ENCODE measurements around the gene POGLUT3. TPM values are rescaled to one million over a fixed set of nuclear protein-coding genes. Genes with fewer than 3 reads are reported as not detected.
A peak's percentile ranks its signal among the peaks of the same experiment; 100 is the strongest.

The POGLUT3 gene
- total and polyA plus RNA-seq, 9 of the 15 experiments (the other 6 are each of a cell fraction or from before 2014, with no cell fraction given) = 4.6 to 29.7 (median 17.8) TPM

DNA sequence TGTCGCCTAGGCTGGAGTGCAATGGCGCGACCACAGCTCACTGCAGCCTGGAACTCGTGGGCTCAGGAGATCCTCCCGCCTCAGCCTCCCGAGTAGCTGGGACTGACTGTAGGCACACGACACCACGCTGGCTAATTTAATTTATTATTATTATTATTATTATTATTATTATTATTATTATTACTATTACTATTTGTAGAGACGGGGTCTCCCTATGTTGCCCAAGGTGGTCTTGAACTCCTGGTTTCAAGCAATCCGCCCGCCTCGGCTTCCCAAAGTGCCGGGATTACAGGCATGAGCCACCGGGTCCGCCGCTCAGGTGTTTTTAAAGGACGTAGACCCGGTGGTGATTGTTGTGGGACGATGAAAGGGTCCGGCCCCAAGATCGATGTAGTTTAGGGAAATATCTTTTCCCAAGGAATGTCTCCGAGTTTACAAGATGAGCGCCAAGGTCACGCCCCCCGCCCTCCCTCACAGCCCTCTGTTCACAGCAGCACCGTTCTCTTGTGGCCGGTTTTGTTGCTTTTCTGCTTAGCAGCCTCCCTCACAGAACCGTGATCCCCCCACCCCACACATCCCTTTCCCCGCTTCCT lies 728 bp upstream of the POGLUT3 start:
- H3K27ac ChIP-seq (ENCODE audit: extremely low read depth, low read depth, low read length) = peak overlapping the region; percentile 97
- H3K9me3 ChIP-seq (replicated peaks; ENCODE audit: control insufficient read depth, insufficient read depth, low read depth, low read length) = no peaks in the 10 kb centered on the region
- in situ Hi-C loops (cut with MboI) (no loop called here), intact Hi-C loops (cut with micrococcal nuclease) (loop anchor here (5.0 to 10.0 kb wide), 4 partner anchors 53 to 374 kb away; partner anchors contain the start of genes ACAT1 and EXPH5)
- no peak overlapping the region for H3K4me3 ChIP-seq
- peak overlapping the region; percentile 88 for H2AFZ ChIP-seq (ENCODE audit: low read depth, low read length)
- H3K79me2 ChIP-seq (ENCODE audit: control insufficient read depth, insufficient read depth, low read length) = peaks cover 32% of the 10 kb centered on the region
- CTCF ChIA-PET (ENCODE audit: low intra/inter-chr PET ratio) = no interaction called here
- H3K4me1 ChIP-seq (replicated peaks in 1 of 2; ENCODE audit: control insufficient read depth in 2 of 2, insufficient read depth in 2 of 2, low read length in 2 of 2) = peaks cover 17 to 37% of the 10 kb centered on the region in 2 experiments
- H3K9ac ChIP-seq (ENCODE audit: insufficient read depth in 1 of 2, low read depth in 2 of 2, low read length in 2 of 2) = peak overlapping the region; percentile 88 to 98
- H3K36me3 ChIP-seq (ENCODE audit: control insufficient read depth, insufficient read depth, low read length) = peaks cover 2% of the 10 kb centered on the region; the same call in 1 of the 3 replicates
- TF ChIP-seq HDAC1 (IDR thresholded peaks at IDR 0.05) = 0 out of 4 replicates have a peak, but pooled peaks of 1 of the 2 experiments have one; percentile 5
- no peak for TF ChIP-seq MEF2A (IDR thresholded peaks at IDR 0.05; ENCODE audit: control insufficient read depth, low read depth, low read length)
- H4K20me1 ChIP-seq (replicated peaks; ENCODE audit: control insufficient read depth, insufficient read depth, low read length) = no peaks in the 10 kb centered on the region
- no peak for FAIRE-seq
- peak in 1 of 4 experiments; percentile 14 for DNase-seq (ENCODE audit: extremely low read depth in 1 of 4, low spot score in 3 of 4)
- H3K27me3 ChIP-seq (ENCODE audit: control insufficient read depth in 2 of 2, insufficient read depth in 2 of 2, low read length in 2 of 2) = no peaks in the 10 kb centered on the region
- H3K9me1 ChIP-seq (ENCODE audit: control insufficient read depth, insufficient read depth, low read length) = no peaks in the 10 kb centered on the region
- POLR2A ChIA-PET = interaction anchor here (0.9 to 1.5 kb wide), 2 partner anchors 8 to 27 kb away, joined by 4 read pairs; no protein-coding TSS in a partner anchor
- H3K4me2 ChIP-seq (ENCODE audit: insufficient read depth, low read length) = peak overlapping the region; percentile 88
- WGBS (ENCODE audit: insufficient coverage, low coverage, missing lambda C conversion rate) = 82% methylated on average over 25 of the region's 29 CpGs
- no TSS peak for BruUV-seq (replicated peaks)
- ATAC-seq = no peak

DNA sequence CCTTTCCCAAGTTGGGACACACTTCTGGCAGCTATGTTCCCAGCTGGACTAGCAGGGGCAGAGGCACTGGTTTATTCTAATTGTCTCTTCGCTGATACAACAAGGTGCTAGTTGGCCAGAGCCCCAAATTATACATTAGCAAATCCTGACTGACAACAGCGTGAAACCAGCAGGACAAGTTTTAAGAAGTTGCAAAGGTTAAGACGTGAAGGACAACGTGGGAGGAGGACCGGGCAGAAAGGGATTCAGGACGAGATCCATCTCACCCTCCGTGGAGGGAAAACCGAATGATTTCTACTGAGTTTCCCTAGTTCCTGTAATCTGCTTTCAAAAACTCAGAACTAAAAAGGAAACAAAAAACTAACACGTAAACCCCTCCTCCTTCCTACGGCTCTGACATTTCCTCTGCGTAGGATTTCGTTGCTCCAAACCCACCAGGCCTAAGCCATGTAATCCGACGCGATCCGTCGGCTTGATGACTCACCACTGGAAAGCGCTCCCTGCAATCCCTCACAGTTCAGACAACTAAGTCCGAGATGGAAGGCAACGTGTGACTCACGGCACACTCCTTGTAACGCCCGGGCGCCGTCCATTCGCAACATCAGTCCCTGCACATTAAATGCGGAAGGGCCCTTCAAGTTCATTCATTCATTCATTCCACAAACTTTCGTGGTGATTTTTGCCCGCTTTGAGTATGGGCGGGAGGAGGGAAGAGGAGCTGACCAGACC lies 703 bp downstream of the POGLUT3 start:
- Histone ChIP-seq H3K9me3 (replicated peaks; ENCODE audit: control insufficient read depth, insufficient read depth, low read depth, low read length) (no peaks in the 10 kb centered on the region), H4K20me1 (replicated peaks; ENCODE audit: control insufficient read depth, insufficient read depth, low read length) (no peaks in the 10 kb centered on the region), H3K4me2 (ENCODE audit: insufficient read depth, low read length) (peak overlapping the region; percentile 88), H3K27me3 (ENCODE audit: control insufficient read depth in 2 of 2, insufficient read depth in 2 of 2, low read length in 2 of 2) (no peaks in the 10 kb centered on the region), H3K36me3 (ENCODE audit: control insufficient read depth, insufficient read depth, low read length) (peaks cover 2% of the 10 kb centered on the region; the same call in 1 of the 3 replicates), H3K79me2 (ENCODE audit: control insufficient read depth, insufficient read depth, low read length) (peaks cover 37% of the 10 kb centered on the region), H2AFZ (ENCODE audit: low read depth, low read length) (peak overlapping the region; percentile 88), H3K4me1 (replicated peaks in 1 of 2; ENCODE audit: control insufficient read depth in 2 of 2, insufficient read depth in 2 of 2, low read length in 2 of 2) (peaks cover 17 to 37% of the 10 kb centered on the region in 2 experiments), H3K9ac (ENCODE audit: insufficient read depth in 1 of 2, low read depth in 2 of 2, low read length in 2 of 2) (peak overlapping the region; percentile 88 to 98), H3K4me3 (peak overlapping the region; percentile 59), H3K27ac (ENCODE audit: extremely low read depth, low read depth, low read length) (peak overlapping the region; percentile 97), H3K9me1 (ENCODE audit: control insufficient read depth, insufficient read depth, low read length) (no peaks in the 10 kb centered on the region)
- under 1% methylated on average over 29 of the region's 30 CpGs for WGBS (ENCODE audit: insufficient coverage, low coverage, missing lambda C conversion rate)
- ChIA-PET POLR2A (interaction anchor here (0.9 to 1.6 kb wide), 3 partner anchors 9 to 29 kb away, joined by 4 to 6 read pairs (median 4); no protein-coding TSS in a partner anchor), CTCF (ENCODE audit: low intra/inter-chr PET ratio) (no interaction called here)
- ATAC-seq (peak; percentile 88), FAIRE-seq (peak; percentile 99), DNase-seq (ENCODE audit: extremely low read depth in 1 of 4, low spot score in 3 of 4) (peak; percentile 73 to 97 (median 81))
- intact Hi-C loops (cut with micrococcal nuclease) (loop anchor here (2.0 to 10.0 kb wide), 5 partner anchors 55 to 373 kb away; partner anchors contain the start of genes ACAT1, ATM, EXPH5 and NPAT), in situ Hi-C loops (cut with MboI) (no loop called here)
- BruUV-seq (replicated peaks) = TSS peak; percentile 60
- peak in 1 of 2 experiments; percentile 28; a peak in 1 of 4 replicates for TF ChIP-seq FOXA3 (CRISPR knock-in tag; conservative IDR thresholded peaks at IDR 0.05 in 1 of 2, IDR thresholded peaks at IDR 0.05 in 1 of 2)
- no peak for TF ChIP-seq RBFOX2 (IDR thresholded peaks at IDR 0.05; ENCODE audit: low read depth, low read length)
- no peak for TF ChIP-seq ZNF354B (CRISPR knock-in tag; IDR thresholded peaks at IDR 0.05)
- 0 out of 2 replicates have a peak, but pooled peaks have one; percentile 14 for TF ChIP-seq GATA2 (CRISPR knock-in tag; IDR thresholded peaks at IDR 0.05)
- no peak for TF ChIP-seq ADNP (tag; IDR thresholded peaks at IDR 0.05)
- TF ChIP-seq ZFP36 (IDR thresholded peaks at IDR 0.05; ENCODE audit: low read depth, low read length, partially characterized antibody) = no peak
- TF ChIP-seq FOXJ2 (tag; IDR thresholded peaks at IDR 0.05) = no peak
- TF ChIP-seq SMAD2 (IDR thresholded peaks at IDR 0.05; ENCODE audit: low read depth, low read length) = no peak

Measured in K562 (cell line).